ENCODE results near the gene RBMS2. TPM values are rescaled to one million over a fixed set of nuclear protein-coding genes. Genes with fewer than 3 reads are reported as not detected.

Gene RBMS2
- polyA plus RNA-seq, 1 donor (not counting 4 experiments of a cell fraction or from before 2014, with no cell fraction given) = 64.5 TPM

GRCh38 chr12:56634242-56634836 is 112.7 kb downstream of the RBMS2 start:
- H3K27me3 ChIP-seq (ENCODE audit: control insufficient read depth, extremely low read depth, insufficient read depth, low read length) = no peaks in the 10 kb centered on the region
- H3K9me1 ChIP-seq (ENCODE audit: control insufficient read depth, extremely low read depth, insufficient read depth, low read length) = peaks cover 4% of the 10 kb centered on the region
- H3K4me3 ChIP-seq (ENCODE audit: control insufficient read depth in 2 of 3, extremely low read depth in 1 of 3, insufficient read depth in 2 of 3, low read depth in 1 of 3, low read length in 3 of 3) = peak overlapping the region; percentile 58 to 95 (median 94)
- H3K4me2 ChIP-seq (ENCODE audit: control insufficient read depth, extremely low read depth, insufficient read depth, low read depth, low read length) = peak overlapping the region; percentile 100
- peaks cover 59% of the 10 kb centered on the region for H3K79me2 ChIP-seq (ENCODE audit: control insufficient read depth, insufficient read depth, low read length)
- peak overlapping the region; percentile 93 for H3K27ac ChIP-seq (ENCODE audit: control insufficient read depth, insufficient read depth, low read length)
- FAIRE-seq (no peak), DNase-seq (ENCODE audit: low read depth, low spot score) (no peak)
- no peak for TF ChIP-seq EZH2 (IDR thresholded peaks at IDR 0.05; ENCODE audit: low read length)
- no peak for TF ChIP-seq CTCF (optimal IDR thresholded peaks at IDR 0.05 in 1 of 3, IDR thresholded peaks at IDR 0.05 in 1 of 3, conservative IDR thresholded peaks at IDR 0.05 in 1 of 3; ENCODE audit: extremely low read depth in 1 of 3, insufficient read depth in 2 of 3, low read length in 3 of 3)
- peaks cover 4 to 19% of the 10 kb centered on the region in 2 experiments for H3K36me3 ChIP-seq (ENCODE audit: control insufficient read depth in 2 of 2, extremely low read depth in 1 of 2, insufficient read depth in 2 of 2, low read length in 2 of 2)
- H3K9ac ChIP-seq (ENCODE audit: control insufficient read depth, extremely low read depth, insufficient read depth, low read length) = peak overlapping the region; percentile 90
- no peaks in the 10 kb centered on the region for H3K9me3 ChIP-seq (ENCODE audit: control insufficient read depth, low read depth, low read length)
- dilution Hi-C loops (cut with MboI; ENCODE audit: extremely low pct_ligation_motif_present, low sequenced_read_pairs) = no loop called here
- H2AFZ ChIP-seq (ENCODE audit: control insufficient read depth, low read length) = peak overlapping the region; percentile 72
- no peaks in the 10 kb centered on the region for H4K20me1 ChIP-seq (ENCODE audit: control insufficient read depth, extremely low read depth, insufficient read depth, low read length)
- H3K4me1 ChIP-seq (ENCODE audit: control insufficient read depth, extremely low read depth, insufficient read depth, low read length) = peaks cover 51% of the 10 kb centered on the region

GRCh38 chr12:56634837-56635791 is 113.5 kb downstream of the RBMS2 start:
- Histone ChIP-seq H3K79me2 (ENCODE audit: control insufficient read depth, insufficient read depth, low read length) (peaks cover 56% of the 10 kb centered on the region), H3K4me1 (ENCODE audit: control insufficient read depth, extremely low read depth, insufficient read depth, low read length) (peaks cover 51% of the 10 kb centered on the region)
- dilution Hi-C loops (cut with MboI; ENCODE audit: extremely low pct_ligation_motif_present, low sequenced_read_pairs) = no loop called here

More at GRCh38 chr12:56634837-56635791, 113.5 kb downstream of the RBMS2 start:
- peaks cover 9 to 23% of the 10 kb centered on the region in 2 experiments for H3K36me3 ChIP-seq (ENCODE audit: control insufficient read depth in 2 of 2, extremely low read depth in 1 of 2, insufficient read depth in 2 of 2, low read length in 2 of 2)
- H4K20me1 ChIP-seq (ENCODE audit: control insufficient read depth, extremely low read depth, insufficient read depth, low read length) = no peaks in the 10 kb centered on the region
- peak overlapping the region; percentile 90 for H3K9ac ChIP-seq (ENCODE audit: control insufficient read depth, extremely low read depth, insufficient read depth, low read length)
- peak overlapping the region; percentile 58 to 95 (median 94) for H3K4me3 ChIP-seq (ENCODE audit: control insufficient read depth in 2 of 3, extremely low read depth in 1 of 3, insufficient read depth in 2 of 3, low read depth in 1 of 3, low read length in 3 of 3)
- FAIRE-seq = peak; percentile 68
- H3K4me2 ChIP-seq (ENCODE audit: control insufficient read depth, extremely low read depth, insufficient read depth, low read depth, low read length) = peak overlapping the region; percentile 100
- no peak for DNase-seq (ENCODE audit: low read depth, low spot score)
- TF ChIP-seq EZH2 (IDR thresholded peaks at IDR 0.05; ENCODE audit: low read length) (no peak), CTCF (optimal IDR thresholded peaks at IDR 0.05 in 1 of 3, IDR thresholded peaks at IDR 0.05 in 1 of 3, conservative IDR thresholded peaks at IDR 0.05 in 1 of 3; ENCODE audit: extremely low read depth in 1 of 3, insufficient read depth in 2 of 3, low read length in 3 of 3) (peak; percentile 60 to 77 (median 73))
- peaks cover 4% of the 10 kb centered on the region for H3K9me1 ChIP-seq (ENCODE audit: control insufficient read depth, extremely low read depth, insufficient read depth, low read length)
- peak overlapping the region; percentile 93 for H3K27ac ChIP-seq (ENCODE audit: control insufficient read depth, insufficient read depth, low read length)
- H3K27me3 ChIP-seq (ENCODE audit: control insufficient read depth, extremely low read depth, insufficient read depth, low read length) = no peaks in the 10 kb centered on the region
- H3K9me3 ChIP-seq (ENCODE audit: control insufficient read depth, low read depth, low read length) = no peaks in the 10 kb centered on the region
- H2AFZ ChIP-seq (ENCODE audit: control insufficient read depth, low read length) = peak overlapping the region; percentile 72
